Memory B cell (primary cell): ENCODE results near the gene ST6GALNAC6.
A peak's percentile ranks its signal among the peaks of the same experiment; 100 is the strongest.

Experiments
- ATAC-seq: fragments of 150-1000 bp; cut with Tn5 transposase; 2 replicates; pipeline ENCODE4 v1.10.0; 2021; ENCODE audit warnings: low read depth, mild to moderate bottlenecking, moderate library complexity
- DNase-seq, 2 donors: peaks; one replicate each; pipeline ENCODE4 v3.0.0; 2022; ENCODE audit warnings: low spot score in 2 of 2
- H3K27ac Mint-ChIP-seq: one replicate; pipeline ENCODE4 v1.8.0; 2022; ENCODE audit warnings: mild to moderate bottlenecking, moderate library complexity, mixed read lengths
- H3K27me3 Mint-ChIP-seq: one replicate; pipeline ENCODE4 v1.8.0; 2022; ENCODE audit warnings: mixed read lengths
- H3K36me3 Mint-ChIP-seq: one replicate; pipeline ENCODE4 v1.8.0; 2022; ENCODE audit warnings: mild to moderate bottlenecking, mixed read lengths
- H3K4me1 Mint-ChIP-seq: one replicate; pipeline ENCODE4 v1.8.0; 2022; ENCODE audit warnings: mixed read lengths
- H3K4me3 Mint-ChIP-seq: one replicate; pipeline ENCODE4 v1.8.0; 2022; ENCODE audit warnings: mild to moderate bottlenecking, moderate library complexity, mixed read lengths
- H3K9me3 Mint-ChIP-seq: one replicate; pipeline ENCODE4 v1.8.0; 2022; ENCODE audit warnings: mixed read lengths

Gene ST6GALNAC6

GRCh38 chr9:127860779-127861178 is 38.6 kb downstream of the ST6GALNAC6 start:
- H3K4me3 Mint-ChIP-seq = no peak overlapping the region
- peaks cover 36% of the 10 kb centered on the region for H3K4me1 Mint-ChIP-seq
- ATAC-seq (no peak), DNase-seq (no peak)
- no peaks in the 10 kb centered on the region for H3K27me3 Mint-ChIP-seq
- no peaks in the 10 kb centered on the region for H3K36me3 Mint-ChIP-seq
- H3K9me3 Mint-ChIP-seq = no peaks in the 10 kb centered on the region
- peak overlapping the region; percentile 97 for H3K27ac Mint-ChIP-seq

- Mint-ChIP-seq H3K27ac (peak overlapping the region; percentile 97), H3K27me3 (no peaks in the 10 kb centered on the region), H3K4me1 (peaks cover 31% of the 10 kb centered on the region), H3K36me3 (no peaks in the 10 kb centered on the region), H3K9me3 (no peaks in the 10 kb centered on the region), H3K4me3 (no peak overlapping the region)
- DNase-seq = no peak
- no peak for ATAC-seq
Measured at GRCh38 chr9:127860260-127860659, 39.1 kb downstream of the ST6GALNAC6 start.

GRCh38 chr9:127858041-127858512 is 41.3 kb downstream of the ST6GALNAC6 start:
- no peak overlapping the region for H3K4me3 Mint-ChIP-seq
- H3K9me3 Mint-ChIP-seq = no peaks in the 10 kb centered on the region
- ATAC-seq (no peak), DNase-seq (no peak)
- peaks cover 28% of the 10 kb centered on the region for H3K4me1 Mint-ChIP-seq
- no peaks in the 10 kb centered on the region for H3K36me3 Mint-ChIP-seq
- H3K27ac Mint-ChIP-seq = no peak overlapping the region
- H3K27me3 Mint-ChIP-seq = no peaks in the 10 kb centered on the region

- ATAC-seq = no peak
- Mint-ChIP-seq H3K4me3 (no peak overlapping the region), H3K4me1 (peaks cover 21% of the 10 kb centered on the region), H3K27ac (no peak overlapping the region), H3K36me3 (no peaks in the 10 kb centered on the region), H3K27me3 (no peaks in the 10 kb centered on the region), H3K9me3 (no peaks in the 10 kb centered on the region)
- DNase-seq = no peak
Measured at GRCh38 chr9:127857278-127857677, 42.1 kb downstream of the ST6GALNAC6 start.

- peaks cover 18% of the 10 kb centered on the region for H3K4me1 Mint-ChIP-seq
Measured at GRCh38 chr9:127856729-127857116, 42.7 kb downstream of the ST6GALNAC6 start.

GRCh38 chr9:127856094-127856728 is 43.2 kb downstream of the ST6GALNAC6 start:
- Mint-ChIP-seq H3K4me3 (no peak overlapping the region), H3K27ac (no peak overlapping the region)
- no peak for ATAC-seq

More at GRCh38 chr9:127856729-127857116, 42.7 kb downstream of the ST6GALNAC6 start:
- no peak overlapping the region for H3K4me3 Mint-ChIP-seq
- DNase-seq (no peak), ATAC-seq (no peak)
- no peak overlapping the region for H3K27ac Mint-ChIP-seq
- H3K36me3 Mint-ChIP-seq = no peaks in the 10 kb centered on the region
- H3K27me3 Mint-ChIP-seq = no peaks in the 10 kb centered on the region
- H3K9me3 Mint-ChIP-seq = no peaks in the 10 kb centered on the region

GRCh38 chr9:127855522-127855921 is 43.9 kb downstream of the ST6GALNAC6 start:
- ATAC-seq = no peak
- Mint-ChIP-seq H3K9me3 (no peaks in the 10 kb centered on the region), H3K36me3 (no peaks in the 10 kb centered on the region), H3K27me3 (no peaks in the 10 kb centered on the region), H3K27ac (no peak overlapping the region), H3K4me1 (peaks cover 10% of the 10 kb centered on the region), H3K4me3 (no peak overlapping the region)
- DNase-seq = no peak

More at GRCh38 chr9:127856094-127856728, 43.2 kb downstream of the ST6GALNAC6 start:
- no peaks in the 10 kb centered on the region for H3K27me3 Mint-ChIP-seq
- no peaks in the 10 kb centered on the region for H3K36me3 Mint-ChIP-seq
- peaks cover 15% of the 10 kb centered on the region for H3K4me1 Mint-ChIP-seq
- DNase-seq = no peak
- no peaks in the 10 kb centered on the region for H3K9me3 Mint-ChIP-seq

GRCh38 chr9:127854960-127855359 is 44.4 kb downstream of the ST6GALNAC6 start:
- Mint-ChIP-seq H3K27me3 (no peaks in the 10 kb centered on the region), H3K9me3 (no peaks in the 10 kb centered on the region), H3K4me3 (no peak overlapping the region), H3K36me3 (no peaks in the 10 kb centered on the region), H3K4me1 (peaks cover 7% of the 10 kb centered on the region), H3K27ac (no peak overlapping the region)
- ATAC-seq (no peak), DNase-seq (no peak)

GRCh38 chr9:127854184-127854806 is 45.1 kb downstream of the ST6GALNAC6 start, which contains the start of gene ENG:
ENG (minus strand) TSS chr9:127854658; CDS start chr9:127854355, 303 bp downstream.
- DNase-seq = no peak
- Mint-ChIP-seq H3K36me3 (peaks cover 2% of the 10 kb centered on the region), H3K27me3 (no peaks in the 10 kb centered on the region), H3K4me1 (peaks cover 7% of the 10 kb centered on the region), H3K4me3 (peak within 1 kb of the TSS; percentile 86), H3K27ac (peak within 1 kb of the TSS; percentile 77), H3K9me3 (peaks cover 2% of the 10 kb centered on the region)
- no peak for ATAC-seq

- DNase-seq (no peak), ATAC-seq (no peak)
- peaks cover 9% of the 10 kb centered on the region for H3K9me3 Mint-ChIP-seq
- peak overlapping the region; percentile 77 for H3K27ac Mint-ChIP-seq
- H3K4me1 Mint-ChIP-seq = peaks cover 5% of the 10 kb centered on the region
- H3K27me3 Mint-ChIP-seq = no peaks in the 10 kb centered on the region
- H3K36me3 Mint-ChIP-seq = peaks cover 9% of the 10 kb centered on the region
- H3K4me3 Mint-ChIP-seq = peak overlapping the region; percentile 86
Measured at GRCh38 chr9:127853312-127854183, 45.9 kb downstream of the ST6GALNAC6 start.

- ATAC-seq (no peak), DNase-seq (no peak)
- Mint-ChIP-seq H3K27me3 (no peaks in the 10 kb centered on the region), H3K27ac (no peak overlapping the region), H3K9me3 (peaks cover 10% of the 10 kb centered on the region), H3K4me1 (peaks cover 3% of the 10 kb centered on the region), H3K36me3 (peaks cover 9% of the 10 kb centered on the region), H3K4me3 (peak overlapping the region; percentile 15)
Measured at GRCh38 chr9:127852829-127853228, 46.6 kb downstream of the ST6GALNAC6 start.

- no peak for ATAC-seq
- DNase-seq = no peak
- Mint-ChIP-seq H3K36me3 (peaks cover 9% of the 10 kb centered on the region), H3K4me1 (peaks cover 3% of the 10 kb centered on the region), H3K27ac (no peak overlapping the region), H3K9me3 (peaks cover 10% of the 10 kb centered on the region), H3K4me3 (no peak overlapping the region), H3K27me3 (no peaks in the 10 kb centered on the region)
Measured at GRCh38 chr9:127850286-127850830, 49.0 kb downstream of the ST6GALNAC6 start.

GRCh38 chr9:127848756-127849504 is 50.5 kb downstream of the ST6GALNAC6 start:
- Mint-ChIP-seq H3K4me3 (no peak overlapping the region), H3K4me1 (peaks cover under 1% of the 10 kb centered on the region), H3K36me3 (peaks cover 9% of the 10 kb centered on the region), H3K9me3 (peaks cover 10% of the 10 kb centered on the region), H3K27me3 (no peaks in the 10 kb centered on the region), H3K27ac (no peak overlapping the region)
- ATAC-seq = no peak
- no peak for DNase-seq
